Heart right ventricle (tissue), 16 donors: ENCODE results near the gene PCP4. TPM values are rescaled to one million over a fixed set of nuclear protein-coding genes. Genes with fewer than 3 reads are reported as not detected.

ENCODE experiments used
- ATAC-seq, 8 donors: fragments of 200-7000 bp; cut with Tn5 transposase; one replicate each; pipeline ENCODE4 v1.9.1; 2020; ENCODE audit warnings: mild to moderate bottlenecking in 8 of 8, moderate library complexity in 8 of 8, moderate number of reproducible peaks in 1 of 8
- DNase-seq, 2 donors: peaks; one replicate each; pipeline ENCODE4 v3.0.0-alpha.2; 2020
- H3K27ac ChIP-seq, 10 donors: fragments of 200-600 bp; sonication (generic) in 2 of 10; one replicate each; pipeline versions ENCODE4 v1.5.0 to v1.8.0; 2020 to 2022; ENCODE audit warnings: mild to moderate bottlenecking in 3 of 10
- H3K27me3 ChIP-seq, 7 donors: fragments of 200-600 bp; one replicate each; pipeline ENCODE4 v1.8.0; 2021 to 2022; ENCODE audit warnings: mild to moderate bottlenecking in 2 of 7
- H3K36me3 ChIP-seq, 9 donors: fragments of 200-600 bp; sonication (generic) in 1 of 9; one replicate each; pipeline versions ENCODE4 v1.5.0 to v1.8.0; 2020 to 2022; ENCODE audit warnings: mild to moderate bottlenecking in 2 of 9
- H3K4me1 ChIP-seq, 9 donors: fragments of 200-600 bp; sonication (generic) in 1 of 9; one replicate each; pipeline versions ENCODE4 v1.5.0 to v1.8.0; 2020 to 2022; ENCODE audit warnings: mild to moderate bottlenecking in 4 of 9
- H3K4me3 ChIP-seq, 10 donors: fragments of 200-600 bp; sonication (generic) in 2 of 10; one replicate each; pipeline versions ENCODE4 v1.5.0 to v1.8.0; 2020 to 2022; ENCODE audit warnings: mild to moderate bottlenecking in 7 of 10, moderate library complexity in 2 of 10
- H3K9me3 ChIP-seq, 11 donors: fragments of 200-600 bp in 10 of 11; sonication (generic) in 2 of 11; one replicate each; pipeline versions ENCODE4 v1.5.0 to v1.8.0; 2013 to 2022; ENCODE audit warnings: mild to moderate bottlenecking in 2 of 11, control low read depth in 1 of 11, moderate library complexity in 1 of 11
- WGBS, 2 donors: extraction: QIAGEN DNeasy Blood & Tissue Kit; methylation state at CpG; one replicate each; pipeline ENCODE4 v1.1.7; 2013; ENCODE audit warnings: inconsistent platforms in 1 of 2; 5-methylcytosine and 5-hydroxymethylcytosine counted together
- intact Hi-C, 10 donors: fragments of 100-400 bp; cut with DNase I; formaldehyde crosslinking; loops; one replicate each; pipeline versions ENCODE4 v1.11.1 to v1.14.2; 2022
- polyA plus RNA-seq, 2 donors: library from polyadenylated mRNA; stranded (reverse); fragments of 200-250 nt; gene quantifications; one replicate each; pipeline ENCODE4 v1.2.3, GENCODE V29; 2013
- total RNA-seq, 10 donors: library from RNA; stranded (reverse); fragmentation: NEBNext Ultra II Directional in 3 of 10; extraction: Animal tissue kit (Norgen Biotek cat#: 25700) in 3 of 10; gene quantifications; one replicate each; pipeline versions ENCODE4 v1.2.1 to v1.2.4, GENCODE V29; 2021 to 2023
- TF ChIP-seq, protein P1 (sequence below), 9 donors: fragments of 200-600 bp; sonication (generic) in 2 of 9; IDR thresholded peaks; one replicate each; pipeline versions ENCODE4 v1.5.0 to v1.8.0; 2021 to 2022; ENCODE audit warnings: antibody characterized with exemption in 9 of 9, mild to moderate bottlenecking in 5 of 9, moderate library complexity in 1 of 9
- donor health status: Arrhythmogenic right ventricular cardiomyopathy.
- donor health status: ischemic (EF 13 %, LVEDD 7.1; RV severe dilation, severe dysfunction).
- donor health status: healthy with polysubstance abuse.
- donor health status: DM: no; HTN: yes; CAD: no.
- donor health status: DM: no; HTN: no; CAD: no.
- donor health status: ischemic (EF 25% LVEDD 6.9; RV normal size, moderate dysfunction).
- donor health status: ischemic (EF 25% LVEDD 5.7; RV mildly dilated, moderate dysfunction).
- donor health status: healthy.
- donor health status: DM: yes; HTN: yes; CAD: no.
- donor health status: Ischemic cardiomyopathy.
- donor health status: ischemic (EF 35%, LVEDD 5.7; RV mildly dilated, moderate dysfunction).
- donor health status: nonischemic (EF 11% LVEDD 7.7; RV severe dilation, severe dysfunction).
- donor health status: DM: yes; HTN: yes; CAD: no.
- donor health status: PGD.
- donor health status: ischemic (EF 29% LVEDD 5.4; RV normal size, mild dysfunction).
- donor health status: nonischemic (EF 23%, LVEDD 6.1; RV moderate dilation, normal function).

Gene PCP4
- total and polyA plus RNA-seq, 12 donors: 1.0 to 6.9 (median 3.6) TPM

DNA sequence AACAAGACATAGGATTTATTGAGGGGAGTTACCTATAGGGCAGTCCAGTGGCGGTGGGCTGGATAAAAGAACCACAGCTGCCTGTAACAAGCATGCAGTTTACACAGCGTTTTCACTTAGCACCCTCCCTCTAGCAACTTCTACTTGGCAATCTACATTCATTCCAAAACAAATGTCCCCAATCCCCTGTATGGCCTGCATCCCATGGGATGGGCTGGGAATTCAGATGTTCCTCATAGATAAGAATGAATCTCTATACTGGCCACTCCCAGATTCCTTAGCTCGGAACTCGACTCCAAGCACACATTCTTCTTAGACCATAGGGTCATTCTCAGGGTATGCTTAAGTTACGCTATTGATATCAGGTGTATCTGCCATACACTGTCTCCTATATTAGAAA lies 33.3 kb downstream of the PCP4 start:
- intact Hi-C loops: no loop called here
- no peak overlapping the region for H3K27ac ChIP-seq
- no peaks in the 10 kb centered on the region for H3K27me3 ChIP-seq
- TF ChIP-seq, protein P1, sequence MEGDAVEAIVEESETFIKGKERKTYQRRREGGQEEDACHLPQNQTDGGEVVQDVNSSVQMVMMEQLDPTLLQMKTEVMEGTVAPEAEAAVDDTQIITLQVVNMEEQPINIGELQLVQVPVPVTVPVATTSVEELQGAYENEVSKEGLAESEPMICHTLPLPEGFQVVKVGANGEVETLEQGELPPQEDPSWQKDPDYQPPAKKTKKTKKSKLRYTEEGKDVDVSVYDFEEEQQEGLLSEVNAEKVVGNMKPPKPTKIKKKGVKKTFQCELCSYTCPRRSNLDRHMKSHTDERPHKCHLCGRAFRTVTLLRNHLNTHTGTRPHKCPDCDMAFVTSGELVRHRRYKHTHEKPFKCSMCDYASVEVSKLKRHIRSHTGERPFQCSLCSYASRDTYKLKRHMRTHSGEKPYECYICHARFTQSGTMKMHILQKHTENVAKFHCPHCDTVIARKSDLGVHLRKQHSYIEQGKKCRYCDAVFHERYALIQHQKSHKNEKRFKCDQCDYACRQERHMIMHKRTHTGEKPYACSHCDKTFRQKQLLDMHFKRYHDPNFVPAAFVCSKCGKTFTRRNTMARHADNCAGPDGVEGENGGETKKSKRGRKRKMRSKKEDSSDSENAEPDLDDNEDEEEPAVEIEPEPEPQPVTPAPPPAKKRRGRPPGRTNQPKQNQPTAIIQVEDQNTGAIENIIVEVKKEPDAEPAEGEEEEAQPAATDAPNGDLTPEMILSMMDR (IDR thresholded peaks at IDR 0.05): no peak
- ATAC-seq (no peak), DNase-seq (no peak)
- H3K9me3 ChIP-seq: no peaks in the 10 kb centered on the region
- H3K4me1 ChIP-seq: no peaks in the 10 kb centered on the region
- no peaks in the 10 kb centered on the region for H3K36me3 ChIP-seq
- 58 to 72% methylated on average over 5 of the region's 5 CpGs for WGBS, 2 donors
- H3K4me3 ChIP-seq: no peak overlapping the region

DNA sequence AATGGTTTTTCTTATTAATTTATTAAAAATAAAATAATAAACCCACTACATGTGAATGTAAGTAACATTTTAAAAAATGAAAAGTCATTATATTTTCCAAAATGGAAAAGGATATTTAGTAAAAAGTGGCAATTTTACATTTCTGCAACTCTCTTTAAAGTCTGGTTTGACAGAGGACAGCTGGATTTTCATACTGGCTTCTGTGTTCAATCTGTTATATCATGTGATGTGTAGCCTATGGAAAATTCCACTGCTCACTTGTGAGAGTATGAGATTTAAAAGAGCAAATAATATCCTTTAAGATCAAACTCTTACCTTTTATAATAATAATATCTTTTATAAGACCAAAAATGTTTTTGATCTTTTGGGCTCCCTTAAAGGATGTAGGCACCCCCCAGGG lies 33.7 kb downstream of the PCP4 start:
- Histone ChIP-seq H3K4me3 (no peak overlapping the region), H3K27ac (no peak overlapping the region), H3K27me3 (no peaks in the 10 kb centered on the region), H3K9me3 (no peaks in the 10 kb centered on the region), H3K4me1 (no peaks in the 10 kb centered on the region), H3K36me3 (no peaks in the 10 kb centered on the region)
- DNase-seq: no peak
- no peak for ATAC-seq
- TF ChIP-seq, protein P1 (IDR thresholded peaks at IDR 0.05): no peak
- intact Hi-C loops: no loop called here

GRCh38 chr21:39902986-39903385 lies 35.7 kb downstream of the PCP4 start:
- no peaks in the 10 kb centered on the region for H3K36me3 ChIP-seq
- no peaks in the 10 kb centered on the region for H3K4me1 ChIP-seq
- TF ChIP-seq, protein P1 (IDR thresholded peaks at IDR 0.05): no peak
- no peaks in the 10 kb centered on the region for H3K9me3 ChIP-seq
- H3K4me3 ChIP-seq: no peak overlapping the region
- H3K27me3 ChIP-seq: no peaks in the 10 kb centered on the region
- ATAC-seq: no peak
- intact Hi-C loops: no loop called here
- H3K27ac ChIP-seq: no peak overlapping the region
- no peak for DNase-seq
- 86 to 94% methylated on average over 5 of the region's 5 CpGs for WGBS, 2 donors

DNA sequence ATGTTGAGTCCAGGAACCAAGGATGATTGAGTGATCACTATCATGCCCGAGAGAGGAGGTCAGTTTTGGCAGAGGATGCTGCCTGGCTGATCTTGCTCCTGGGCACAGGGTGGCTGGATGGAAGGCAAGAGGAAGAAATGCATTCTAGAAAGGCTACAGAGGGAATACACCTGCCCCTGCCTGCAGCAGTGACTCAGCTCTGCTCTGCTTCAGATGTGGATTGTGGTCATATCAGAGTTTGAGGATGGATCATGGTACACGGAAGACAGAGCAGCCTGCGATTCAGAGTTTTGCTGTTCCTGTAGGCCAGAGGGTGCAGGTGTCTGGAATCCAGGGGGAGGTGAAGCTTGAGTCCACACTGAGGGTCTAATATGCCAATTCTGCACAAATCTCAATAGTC lies 37.2 kb downstream of the PCP4 start:
- no peaks in the 10 kb centered on the region for H3K36me3 ChIP-seq
- H3K4me1 ChIP-seq: no peaks in the 10 kb centered on the region
- TF ChIP-seq, protein P1 (IDR thresholded peaks at IDR 0.05): no peak
- no peak overlapping the region for H3K4me3 ChIP-seq
- H3K9me3 ChIP-seq: no peaks in the 10 kb centered on the region
- 82 to 83% methylated on average over 3 of the region's 3 CpGs for WGBS, 2 donors
- no peaks in the 10 kb centered on the region for H3K27me3 ChIP-seq
- intact Hi-C loops: no loop called here
- H3K27ac ChIP-seq: no peak overlapping the region
- no peak for DNase-seq
- ATAC-seq: no peak
